Measurements from ENCODE around the gene SERBP1. TPM values are rescaled to one million over a fixed set of nuclear protein-coding genes. Genes with fewer than 3 reads are reported as not detected.

SERBP1 gene
- total RNA-seq, 1 experiment from 2014 or later, result 312 TPM

GRCh38 chr1:67434491-67434890 lies 4.3 kb upstream of the SERBP1 start:
- intact Hi-C loops (cut with micrococcal nuclease; ENCODE audit: unreplicated experiment), result loop anchor here (5.0 to 10.0 kb wide), 5 partner anchors 43 to 502 kb away; partner anchors contain the start of genes GADD45A and GNG12
- no peak overlapping the region for H2AFZ ChIP-seq
- BruUV-seq (replicated peaks), result no TSS peak

DNA sequence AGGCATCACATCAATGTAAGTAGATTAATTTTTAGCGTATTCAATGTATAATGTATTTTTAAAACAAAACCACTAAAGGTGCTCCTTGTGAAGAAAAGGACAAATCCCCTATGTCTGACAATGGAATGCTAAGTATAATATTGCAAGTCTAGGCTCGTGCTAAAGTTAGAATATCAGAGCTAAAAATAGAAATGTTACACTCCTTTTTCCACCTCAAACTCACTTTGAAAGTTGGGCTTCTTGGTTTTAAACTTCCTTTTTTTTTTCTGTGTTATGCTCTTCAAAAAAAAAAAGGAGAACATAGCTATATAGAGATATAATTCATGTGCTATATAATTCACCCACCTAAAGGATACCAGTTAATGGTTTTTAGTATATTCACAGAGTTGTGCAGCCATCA lies 3.6 kb upstream of the SERBP1 start:
- intact Hi-C loops (cut with micrococcal nuclease; ENCODE audit: unreplicated experiment), result loop anchor here (5.0 to 10.0 kb wide), 5 partner anchors 43 to 502 kb away; partner anchors contain the start of genes GADD45A and GNG12
- H3F3A ChIP-seq (ENCODE audit: insufficient read depth, low read depth), result peaks cover 12% of the 10 kb centered on the region; the same call in 1 of the 2 replicates
- peaks cover 13% of the 10 kb centered on the region for H3K4me1 ChIP-seq (replicated peaks; ENCODE audit: insufficient read depth)
- ChIA-PET CTCF (no interaction called here), POLR2A (ENCODE audit: unreplicated experiment) (no interaction called here)
- peaks cover 5% of the 10 kb centered on the region; the same call in 1 of the 2 replicates for H3K36me3 ChIP-seq (ENCODE audit: low read depth)
- H4K20me1 ChIP-seq (ENCODE audit: insufficient read depth), result peaks cover 7% of the 10 kb centered on the region
- TF ChIP-seq EZH2 (IDR thresholded peaks at IDR 0.05; ENCODE audit: low read depth), result no peak
- TF ChIP-seq, protein P1, sequence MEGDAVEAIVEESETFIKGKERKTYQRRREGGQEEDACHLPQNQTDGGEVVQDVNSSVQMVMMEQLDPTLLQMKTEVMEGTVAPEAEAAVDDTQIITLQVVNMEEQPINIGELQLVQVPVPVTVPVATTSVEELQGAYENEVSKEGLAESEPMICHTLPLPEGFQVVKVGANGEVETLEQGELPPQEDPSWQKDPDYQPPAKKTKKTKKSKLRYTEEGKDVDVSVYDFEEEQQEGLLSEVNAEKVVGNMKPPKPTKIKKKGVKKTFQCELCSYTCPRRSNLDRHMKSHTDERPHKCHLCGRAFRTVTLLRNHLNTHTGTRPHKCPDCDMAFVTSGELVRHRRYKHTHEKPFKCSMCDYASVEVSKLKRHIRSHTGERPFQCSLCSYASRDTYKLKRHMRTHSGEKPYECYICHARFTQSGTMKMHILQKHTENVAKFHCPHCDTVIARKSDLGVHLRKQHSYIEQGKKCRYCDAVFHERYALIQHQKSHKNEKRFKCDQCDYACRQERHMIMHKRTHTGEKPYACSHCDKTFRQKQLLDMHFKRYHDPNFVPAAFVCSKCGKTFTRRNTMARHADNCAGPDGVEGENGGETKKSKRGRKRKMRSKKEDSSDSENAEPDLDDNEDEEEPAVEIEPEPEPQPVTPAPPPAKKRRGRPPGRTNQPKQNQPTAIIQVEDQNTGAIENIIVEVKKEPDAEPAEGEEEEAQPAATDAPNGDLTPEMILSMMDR (conservative IDR thresholded peaks at IDR 0.05), result no peak
- no peak overlapping the region for H3K27ac ChIP-seq
- H3K9me3 ChIP-seq (ENCODE audit: insufficient read depth, low read depth), result no peaks in the 10 kb centered on the region
- no peak overlapping the region for H2AFZ ChIP-seq
- no peak overlapping the region for H3K4me3 ChIP-seq
- no peak for DNase-seq
- no peak overlapping the region for H3K4me2 ChIP-seq
- peaks cover 14% of the 10 kb centered on the region for H3K79me2 ChIP-seq (ENCODE audit: low read depth)
- H3K9me2 ChIP-seq (ENCODE audit: insufficient read depth), result no peaks in the 10 kb centered on the region
- BruUV-seq (replicated peaks), result no TSS peak
- no peaks in the 10 kb centered on the region for H3K27me3 ChIP-seq (ENCODE audit: insufficient read depth, low read depth)

More at GRCh38 chr1:67434491-67434890, 4.3 kb upstream of the SERBP1 start:
- no peak for DNase-seq
- CTCF ChIA-PET, result no interaction called here
- POLR2A ChIA-PET (ENCODE audit: unreplicated experiment), result no interaction called here
- TF ChIP-seq, protein P1 (conservative IDR thresholded peaks at IDR 0.05), result no peak
- TF ChIP-seq EZH2 (IDR thresholded peaks at IDR 0.05; ENCODE audit: low read depth), result no peak
- H3K9me3 ChIP-seq (ENCODE audit: insufficient read depth, low read depth), result no peaks in the 10 kb centered on the region
- no peak overlapping the region for H3K4me3 ChIP-seq
- H3K4me2 ChIP-seq, result no peak overlapping the region
- no peaks in the 10 kb centered on the region for H3K9me2 ChIP-seq (ENCODE audit: insufficient read depth)
- no peaks in the 10 kb centered on the region for H3K36me3 ChIP-seq (ENCODE audit: low read depth)
- H3K27ac ChIP-seq, result no peak overlapping the region
- 0 out of 2 replicates have a peak, but pooled peaks cover under 1% of the 10 kb centered on the region for H4K20me1 ChIP-seq (ENCODE audit: insufficient read depth)
- H3K4me1 ChIP-seq (replicated peaks; ENCODE audit: insufficient read depth), result peaks cover 13% of the 10 kb centered on the region
- H3F3A ChIP-seq (ENCODE audit: insufficient read depth, low read depth), result peaks cover 12% of the 10 kb centered on the region; the same call in 1 of the 2 replicates
- H3K79me2 ChIP-seq (ENCODE audit: low read depth), result peaks cover 8% of the 10 kb centered on the region
- no peaks in the 10 kb centered on the region for H3K27me3 ChIP-seq (ENCODE audit: insufficient read depth, low read depth)

GRCh38 chr1:67432745-67433144 lies 2.5 kb upstream of the SERBP1 start:
- POLR2A ChIA-PET (ENCODE audit: unreplicated experiment), result interaction anchor here (0.6 kb wide), 1 partner anchor 43 kb away, joined by 5 read pairs; no protein-coding TSS in a partner anchor

More at GRCh38 chr1:67432745-67433144, 2.5 kb upstream of the SERBP1 start:
- H2AFZ ChIP-seq, result no peak overlapping the region
- H3K27ac ChIP-seq, result no peak overlapping the region
- TF ChIP-seq, protein P1 (conservative IDR thresholded peaks at IDR 0.05), result no peak
- no peak for TF ChIP-seq EZH2 (IDR thresholded peaks at IDR 0.05; ENCODE audit: low read depth)
- H3K9me3 ChIP-seq (ENCODE audit: insufficient read depth, low read depth), result no peaks in the 10 kb centered on the region
- H3K4me1 ChIP-seq (replicated peaks; ENCODE audit: insufficient read depth), result peaks cover 17% of the 10 kb centered on the region
- peaks cover 25% of the 10 kb centered on the region for H3K79me2 ChIP-seq (ENCODE audit: low read depth)
- intact Hi-C loops (cut with micrococcal nuclease; ENCODE audit: unreplicated experiment), result loop anchor here (5.0 to 10.0 kb wide), 5 partner anchors 45 to 500 kb away; partner anchors contain the start of genes GADD45A and GNG12
- H4K20me1 ChIP-seq (ENCODE audit: insufficient read depth), result peaks cover 18% of the 10 kb centered on the region
- no peak overlapping the region for H3K4me2 ChIP-seq
- no peaks in the 10 kb centered on the region for H3K27me3 ChIP-seq (ENCODE audit: insufficient read depth, low read depth)
- no peaks in the 10 kb centered on the region for H3K9me2 ChIP-seq (ENCODE audit: insufficient read depth)
- DNase-seq, result no peak
- CTCF ChIA-PET, result interaction anchor here (0.6 to 1.4 kb wide), 2 partner anchors 30 to 67 kb away, joined by 3 to 12 read pairs; no protein-coding TSS in a partner anchor
- no TSS peak for BruUV-seq (replicated peaks)
- H3K4me3 ChIP-seq, result no peak overlapping the region
- peaks cover 16% of the 10 kb centered on the region for H3K36me3 ChIP-seq (ENCODE audit: low read depth)
- H3F3A ChIP-seq (ENCODE audit: insufficient read depth, low read depth), result peaks cover 12% of the 10 kb centered on the region; the same call in 1 of the 2 replicates
